ENCODE measurements around the gene MAEL. TPM values are rescaled to one million over a fixed set of nuclear protein-coding genes. Genes with fewer than 3 reads are reported as not detected.

MAEL gene
- total and polyA plus RNA-seq, 9 donors: 0.20 to 0.46 (median 0.34) TPM; not detected in 6

GRCh38 chr1:167000546-167000945 is 11.5 kb downstream of the MAEL start:
- intact Hi-C loops (cut with DNase I): no loop called here
- DNase-seq: no peak
- Histone ChIP-seq H3K27ac (no peak overlapping the region), H3K9me3 (no peaks in the 10 kb centered on the region), H3K4me3 (no peak overlapping the region), H3K4me1 (ENCODE audit: insufficient read depth) (no peaks in the 10 kb centered on the region), H3K27me3 (no peaks in the 10 kb centered on the region), H3K36me3 (no peaks in the 10 kb centered on the region)
- WGBS, 3 donors: 92 to 97% (median 92%) methylated on average over 1 of the region's 1 CpG
- TF ChIP-seq EP300 (IDR thresholded peaks at IDR 0.05) (no peak), POLR2A (IDR thresholded peaks at IDR 0.05) (no peak), CTCF (IDR thresholded peaks at IDR 0.05) (no peak)

- H3K27ac ChIP-seq: no peak overlapping the region
- no peaks in the 10 kb centered on the region for H3K27me3 ChIP-seq
- intact Hi-C loops (cut with DNase I): no loop called here
- no peak for DNase-seq
- 73 to 86% (median 79%) methylated on average over 2 of the region's 2 CpGs for WGBS, 3 donors
- no peaks in the 10 kb centered on the region for H3K9me3 ChIP-seq
- H3K4me3 ChIP-seq: no peak overlapping the region
- no peaks in the 10 kb centered on the region for H3K4me1 ChIP-seq (ENCODE audit: insufficient read depth)
- TF ChIP-seq EP300 (IDR thresholded peaks at IDR 0.05) (no peak), POLR2A (IDR thresholded peaks at IDR 0.05) (no peak), CTCF (IDR thresholded peaks at IDR 0.05) (no peak)
- H3K36me3 ChIP-seq: no peaks in the 10 kb centered on the region
Observed at GRCh38 chr1:167002354-167002753, 13.3 kb downstream of the MAEL start.

GRCh38 chr1:167003711-167004110 is 14.6 kb downstream of the MAEL start:
- TF ChIP-seq EP300 (IDR thresholded peaks at IDR 0.05) (no peak), CTCF (IDR thresholded peaks at IDR 0.05) (no peak), POLR2A (IDR thresholded peaks at IDR 0.05) (no peak)
- WGBS, 3 donors: 65 to 74% (median 73%) methylated on average over 2 of the region's 2 CpGs
- H3K4me1 ChIP-seq (ENCODE audit: insufficient read depth): no peaks in the 10 kb centered on the region
- H3K27ac ChIP-seq: no peak overlapping the region
- H3K4me3 ChIP-seq: no peak overlapping the region
- intact Hi-C loops (cut with DNase I): no loop called here
- H3K36me3 ChIP-seq: no peaks in the 10 kb centered on the region
- H3K9me3 ChIP-seq: no peaks in the 10 kb centered on the region
- H3K27me3 ChIP-seq: no peaks in the 10 kb centered on the region
- no peak for DNase-seq

GRCh38 chr1:167011560-167012191 is 22.6 kb downstream of the MAEL start:
- Histone ChIP-seq H3K4me1 (ENCODE audit: insufficient read depth) (no peaks in the 10 kb centered on the region), H3K27me3 (no peaks in the 10 kb centered on the region), H3K4me3 (no peak overlapping the region), H3K9me3 (no peaks in the 10 kb centered on the region), H3K36me3 (no peaks in the 10 kb centered on the region), H3K27ac (no peak overlapping the region)
- TF ChIP-seq POLR2A (IDR thresholded peaks at IDR 0.05): no peak
- no peak for TF ChIP-seq EP300 (IDR thresholded peaks at IDR 0.05)
- TF ChIP-seq CTCF (IDR thresholded peaks at IDR 0.05): no peak
- intact Hi-C loops (cut with DNase I): no loop called here
- no peak for DNase-seq
- 78 to 92% (median 91%) methylated on average over 1 of the region's 1 CpG for WGBS, 3 donors
